ENCODE measurements around the gene METTL27.

DNA sequence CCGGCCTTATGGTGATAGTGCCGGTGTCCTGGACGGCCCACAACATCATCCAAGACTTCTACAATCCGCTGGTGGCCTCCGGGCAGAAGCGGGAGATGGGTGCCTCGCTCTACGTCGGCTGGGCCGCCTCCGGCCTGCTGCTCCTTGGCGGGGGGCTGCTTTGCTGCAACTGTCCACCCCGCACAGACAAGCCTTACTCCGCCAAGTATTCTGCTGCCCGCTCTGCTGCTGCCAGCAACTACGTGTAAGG lies 10.8 kb downstream of the METTL27 start:
- TF ChIP-seq GATA2 (CRISPR knock-in tag; IDR thresholded peaks at IDR 0.05) (no peak), ZSCAN29 (IDR thresholded peaks at IDR 0.05) (no peak), ZEB2 (IDR thresholded peaks at IDR 0.05) (no peak), EZH2 (IDR thresholded peaks at IDR 0.05; ENCODE audit: borderline replicate concordance, low read depth, low read length) (no peak), RBBP5 (IDR thresholded peaks at IDR 0.05; ENCODE audit: borderline replicate concordance, insufficient read depth, low read length, poor library complexity, severe bottlenecking) (no peak), CEBPB (tag; IDR thresholded peaks at IDR 0.05) (no peak)
- TF ChIP-seq, protein P1, sequence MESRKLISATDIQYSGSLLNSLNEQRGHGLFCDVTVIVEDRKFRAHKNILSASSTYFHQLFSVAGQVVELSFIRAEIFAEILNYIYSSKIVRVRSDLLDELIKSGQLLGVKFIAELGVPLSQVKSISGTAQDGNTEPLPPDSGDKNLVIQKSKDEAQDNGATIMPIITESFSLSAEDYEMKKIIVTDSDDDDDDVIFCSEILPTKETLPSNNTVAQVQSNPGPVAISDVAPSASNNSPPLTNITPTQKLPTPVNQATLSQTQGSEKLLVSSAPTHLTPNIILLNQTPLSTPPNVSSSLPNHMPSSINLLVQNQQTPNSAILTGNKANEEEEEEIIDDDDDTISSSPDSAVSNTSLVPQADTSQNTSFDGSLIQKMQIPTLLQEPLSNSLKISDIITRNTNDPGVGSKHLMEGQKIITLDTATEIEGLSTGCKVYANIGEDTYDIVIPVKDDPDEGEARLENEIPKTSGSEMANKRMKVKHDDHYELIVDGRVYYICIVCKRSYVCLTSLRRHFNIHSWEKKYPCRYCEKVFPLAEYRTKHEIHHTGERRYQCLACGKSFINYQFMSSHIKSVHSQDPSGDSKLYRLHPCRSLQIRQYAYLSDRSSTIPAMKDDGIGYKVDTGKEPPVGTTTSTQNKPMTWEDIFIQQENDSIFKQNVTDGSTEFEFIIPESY (CRISPR knock-in tag; IDR thresholded peaks at IDR 0.05) = peak; percentile 12; the same call in 1 of the 2 replicates
- TF ChIP-seq, protein P2, sequence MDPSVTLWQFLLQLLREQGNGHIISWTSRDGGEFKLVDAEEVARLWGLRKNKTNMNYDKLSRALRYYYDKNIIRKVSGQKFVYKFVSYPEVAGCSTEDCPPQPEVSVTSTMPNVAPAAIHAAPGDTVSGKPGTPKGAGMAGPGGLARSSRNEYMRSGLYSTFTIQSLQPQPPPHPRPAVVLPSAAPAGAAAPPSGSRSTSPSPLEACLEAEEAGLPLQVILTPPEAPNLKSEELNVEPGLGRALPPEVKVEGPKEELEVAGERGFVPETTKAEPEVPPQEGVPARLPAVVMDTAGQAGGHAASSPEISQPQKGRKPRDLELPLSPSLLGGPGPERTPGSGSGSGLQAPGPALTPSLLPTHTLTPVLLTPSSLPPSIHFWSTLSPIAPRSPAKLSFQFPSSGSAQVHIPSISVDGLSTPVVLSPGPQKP (CRISPR knock-in tag; IDR thresholded peaks at IDR 0.05) = no peak
- TF ChIP-seq, protein P3, sequence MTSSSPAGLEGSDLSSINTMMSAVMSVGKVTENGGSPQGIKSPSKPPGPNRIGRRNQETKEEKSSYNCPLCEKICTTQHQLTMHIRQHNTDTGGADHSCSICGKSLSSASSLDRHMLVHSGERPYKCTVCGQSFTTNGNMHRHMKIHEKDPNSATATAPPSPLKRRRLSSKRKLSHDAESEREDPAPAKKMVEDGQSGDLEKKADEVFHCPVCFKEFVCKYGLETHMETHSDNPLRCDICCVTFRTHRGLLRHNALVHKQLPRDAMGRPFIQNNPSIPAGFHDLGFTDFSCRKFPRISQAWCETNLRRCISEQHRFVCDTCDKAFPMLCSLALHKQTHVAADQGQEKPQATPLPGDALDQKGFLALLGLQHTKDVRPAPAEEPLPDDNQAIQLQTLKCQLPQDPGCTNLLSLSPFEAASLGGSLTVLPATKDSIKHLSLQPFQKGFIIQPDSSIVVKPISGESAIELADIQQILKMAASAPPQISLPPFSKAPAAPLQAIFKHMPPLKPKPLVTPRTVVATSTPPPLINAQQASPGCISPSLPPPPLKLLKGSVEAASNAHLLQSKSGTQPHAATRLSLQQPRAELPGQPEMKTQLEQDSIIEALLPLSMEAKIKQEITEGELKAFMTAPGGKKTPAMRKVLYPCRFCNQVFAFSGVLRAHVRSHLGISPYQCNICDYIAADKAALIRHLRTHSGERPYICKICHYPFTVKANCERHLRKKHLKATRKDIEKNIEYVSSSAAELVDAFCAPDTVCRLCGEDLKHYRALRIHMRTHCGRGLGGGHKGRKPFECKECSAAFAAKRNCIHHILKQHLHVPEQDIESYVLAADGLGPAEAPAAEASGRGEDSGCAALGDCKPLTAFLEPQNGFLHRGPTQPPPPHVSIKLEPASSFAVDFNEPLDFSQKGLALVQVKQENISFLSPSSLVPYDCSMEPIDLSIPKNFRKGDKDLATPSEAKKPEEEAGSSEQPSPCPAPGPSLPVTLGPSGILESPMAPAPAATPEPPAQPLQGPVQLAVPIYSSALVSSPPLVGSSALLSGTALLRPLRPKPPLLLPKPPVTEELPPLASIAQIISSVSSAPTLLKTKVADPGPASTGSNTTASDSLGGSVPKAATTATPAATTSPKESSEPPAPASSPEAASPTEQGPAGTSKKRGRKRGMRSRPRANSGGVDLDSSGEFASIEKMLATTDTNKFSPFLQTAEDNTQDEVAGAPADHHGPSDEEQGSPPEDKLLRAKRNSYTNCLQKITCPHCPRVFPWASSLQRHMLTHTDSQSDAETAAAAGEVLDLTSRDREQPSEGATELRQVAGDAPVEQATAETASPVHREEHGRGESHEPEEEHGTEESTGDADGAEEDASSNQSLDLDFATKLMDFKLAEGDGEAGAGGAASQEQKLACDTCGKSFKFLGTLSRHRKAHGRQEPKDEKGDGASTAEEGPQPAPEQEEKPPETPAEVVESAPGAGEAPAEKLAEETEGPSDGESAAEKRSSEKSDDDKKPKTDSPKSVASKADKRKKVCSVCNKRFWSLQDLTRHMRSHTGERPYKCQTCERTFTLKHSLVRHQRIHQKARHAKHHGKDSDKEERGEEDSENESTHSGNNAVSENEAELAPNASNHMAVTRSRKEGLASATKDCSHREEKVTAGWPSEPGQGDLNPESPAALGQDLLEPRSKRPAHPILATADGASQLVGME (CRISPR knock-in tag; IDR thresholded peaks at IDR 0.05) = no peak
